OCI-LY3 (cell line): Measurements from ENCODE around the gene CLDN14.

Experiments
- H2AFZ ChIP-seq: fragments of 200-600, 300-600 bp; shearing (Covaris generic); 2 replicates; pipeline ENCODE4 v1.6.0; 2014; ENCODE audit warnings: antibody characterized with exemption, low read depth, low read length
- H3K27ac ChIP-seq: fragments of 200-600, 300-600 bp; sonication (generic); 2 replicates; pipeline ENCODE4 v1.5.1; 2014; ENCODE audit warnings: mild to moderate bottlenecking, low read length, moderate library complexity, mixed read lengths
- H3K27me3 ChIP-seq: fragments of 200-600, 300-600 bp; sonication (generic); 2 replicates; pipeline ENCODE4 v1.6.1; 2014; ENCODE audit warnings: low read depth, low read length, mixed read lengths
- H3K36me3 ChIP-seq: fragments of 200-600, 300-600 bp; sonication (generic); replicated peaks from 2 replicates; pipeline ENCODE3; 2014; ENCODE audit warnings: low read depth, low read length, mixed read lengths
- H3K4me1 ChIP-seq: fragments of 300-600, 200-600 bp; sonication (generic); 2 replicates; pipeline ENCODE4 v1.6.1; 2014; ENCODE audit warnings: low read length, mixed read lengths
- H3K4me2 ChIP-seq: fragments of 200-600, 300-600 bp; sonication (generic); 2 replicates; pipeline ENCODE4 v1.6.1; 2014; ENCODE audit warnings: low read length, mixed read lengths
- H3K4me3 ChIP-seq: fragments of 300-600, 200-600 bp; sonication (generic); 2 replicates; pipeline ENCODE4 v1.5.1; 2014; ENCODE audit warnings: antibody characterized with exemption, mild to moderate bottlenecking, low read length, moderate library complexity
- H3K79me2 ChIP-seq: fragments of 300-600, 200-600 bp; shearing (Covaris generic); 2 replicates; pipeline ENCODE4 v1.6.1; 2014; ENCODE audit warnings: mild to moderate bottlenecking, low read length, mixed read lengths
- H3K9ac ChIP-seq: fragments of 300-600, 200-600 bp; shearing (Covaris generic); 2 replicates; pipeline ENCODE4 v1.6.0; 2014; ENCODE audit warnings: mild to moderate bottlenecking, low read length, moderate library complexity
- H3K9me3 ChIP-seq: fragments of 200-600, 300-600 bp; shearing (Covaris generic); 2 replicates; pipeline ENCODE4 v1.6.1; 2014; ENCODE audit warnings: low read length, mixed read lengths; ENCODE audit not compliant: insufficient read depth
- H4K20me1 ChIP-seq: fragments of 200-600, 300-600 bp; sonication (generic); 2 replicates; pipeline ENCODE4 v1.6.1; 2016; ENCODE audit warnings: low read length, mixed read lengths; ENCODE audit not compliant: insufficient read depth
- CTCF ChIP-seq: fragments of 200-600, 300-600 bp; sonication (generic); IDR thresholded peaks from 2 replicates; pipeline ENCODE4 v1.5.1; 2014; ENCODE audit warnings: antibody characterized with exemption, low read length, low read depth
- EZH2phosphoT487 ChIP-seq: fragments of 200-600 bp; shearing (Covaris generic); IDR thresholded peaks from 2 replicates; pipeline ENCODE4 v1.6.1; 2018; ENCODE audit warnings: antibody characterized with exemption, mixed run types, low read depth

The CLDN14 gene

GRCh38 chr21:36461918-36462486 is 17.9 kb downstream of the CLDN14 start:
- no peaks in the 10 kb centered on the region for H3K27me3 ChIP-seq
- H3K79me2 ChIP-seq, result no peaks in the 10 kb centered on the region
- H2AFZ ChIP-seq, result no peak overlapping the region
- H3K27ac ChIP-seq, result no peak overlapping the region
- no peak for TF ChIP-seq EZH2phosphoT487
- TF ChIP-seq CTCF, result no peak
- no peak overlapping the region for H3K4me2 ChIP-seq
- H4K20me1 ChIP-seq, result no peaks in the 10 kb centered on the region
- H3K9ac ChIP-seq, result no peak overlapping the region
- no peaks in the 10 kb centered on the region for H3K36me3 ChIP-seq
- no peak overlapping the region for H3K4me3 ChIP-seq
- peaks cover 15% of the 10 kb centered on the region for H3K4me1 ChIP-seq
- H3K9me3 ChIP-seq, result no peaks in the 10 kb centered on the region

- Histone ChIP-seq H3K4me1 (peaks cover 15% of the 10 kb centered on the region), H3K9ac (no peak overlapping the region), H3K36me3 (no peaks in the 10 kb centered on the region)
These were observed 18.5 kb downstream of the CLDN14 start for GRCh38 chr21:36461277-36461917.

GRCh38 chr21:36460866-36461265 is 19.1 kb downstream of the CLDN14 start:
- no peaks in the 10 kb centered on the region for H3K79me2 ChIP-seq
- no peak overlapping the region for H3K4me3 ChIP-seq
- no peak overlapping the region for H3K4me2 ChIP-seq
- no peak overlapping the region for H2AFZ ChIP-seq
- no peak overlapping the region for H3K9ac ChIP-seq
- H3K4me1 ChIP-seq, result peaks cover 15% of the 10 kb centered on the region
- TF ChIP-seq CTCF (no peak), EZH2phosphoT487 (no peak)
- no peaks in the 10 kb centered on the region for H3K9me3 ChIP-seq
- H3K27ac ChIP-seq, result no peak overlapping the region
- H3K27me3 ChIP-seq, result no peaks in the 10 kb centered on the region
- no peaks in the 10 kb centered on the region for H3K36me3 ChIP-seq
- no peaks in the 10 kb centered on the region for H4K20me1 ChIP-seq

More at GRCh38 chr21:36461277-36461917, 18.5 kb downstream of the CLDN14 start:
- no peak overlapping the region for H3K4me3 ChIP-seq
- H3K27ac ChIP-seq, result no peak overlapping the region
- TF ChIP-seq EZH2phosphoT487 (no peak), CTCF (no peak)
- H3K27me3 ChIP-seq, result no peaks in the 10 kb centered on the region
- H3K4me2 ChIP-seq, result no peak overlapping the region
- H3K9me3 ChIP-seq, result no peaks in the 10 kb centered on the region
- no peak overlapping the region for H2AFZ ChIP-seq
- H4K20me1 ChIP-seq, result no peaks in the 10 kb centered on the region
- H3K79me2 ChIP-seq, result no peaks in the 10 kb centered on the region

GRCh38 chr21:36459098-36459497 is 20.8 kb downstream of the CLDN14 start:
- no peak overlapping the region for H3K4me2 ChIP-seq
- TF ChIP-seq CTCF (no peak), EZH2phosphoT487 (no peak)
- H3K4me3 ChIP-seq, result no peak overlapping the region
- no peak overlapping the region for H2AFZ ChIP-seq
- H3K4me1 ChIP-seq, result peaks cover 5% of the 10 kb centered on the region
- no peaks in the 10 kb centered on the region for H3K27me3 ChIP-seq
- no peaks in the 10 kb centered on the region for H4K20me1 ChIP-seq
- H3K36me3 ChIP-seq, result no peaks in the 10 kb centered on the region
- no peak overlapping the region for H3K27ac ChIP-seq
- no peaks in the 10 kb centered on the region for H3K9me3 ChIP-seq
- no peak overlapping the region for H3K9ac ChIP-seq
- H3K79me2 ChIP-seq, result no peaks in the 10 kb centered on the region
